Loucy (cell line): ENCODE measurements around the gene ZNF543.

Experiments used
- H2AFZ ChIP-seq: fragments of 200-600 bp; sonication (generic); 2 replicates; pipeline ENCODE4 v1.6.0; 2016; ENCODE audit warnings: antibody characterized with exemption, mild to moderate bottlenecking, low read length, moderate library complexity
- H3F3A ChIP-seq: fragments of 200-600 bp; 2 replicates; pipeline ENCODE4 v1.6.0; 2016; ENCODE audit warnings: antibody characterized with exemption, low read depth, mild to moderate bottlenecking
- H3K27me3 ChIP-seq: fragments of 200-600 bp; sonication (generic); 2 replicates; pipeline ENCODE4 v1.6.1; 2014; ENCODE audit warnings: low read length, mild to moderate bottlenecking; ENCODE audit not compliant: insufficient read depth, poor library complexity, severe bottlenecking
- H3K36me3 ChIP-seq: fragments of 200-600 bp; sonication (generic); 2 replicates; pipeline ENCODE4 v1.6.1; 2016; ENCODE audit warnings: low read length; ENCODE audit not compliant: insufficient read depth
- H3K4me1 ChIP-seq: fragments of 200-600 bp; sonication (generic); 2 replicates; pipeline ENCODE4 v1.5.1; 2014; ENCODE audit warnings: low read length, mild to moderate bottlenecking; ENCODE audit not compliant: insufficient read depth, poor library complexity, severe bottlenecking
- H3K4me2 ChIP-seq: fragments of 200-600 bp; sonication (generic); 2 replicates; pipeline ENCODE4 v1.6.0; 2014; ENCODE audit warnings: antibody characterized with exemption, low read length, low read depth, mild to moderate bottlenecking; ENCODE audit not compliant: poor library complexity, severe bottlenecking
- H3K4me3 ChIP-seq: fragments of 200-600 bp; sonication (generic); 2 replicates; pipeline ENCODE4 v1.5.1; 2014; ENCODE audit warnings: low read length, mild to moderate bottlenecking, mixed read lengths; ENCODE audit not compliant: poor library complexity, severe bottlenecking
- H3K79me2 ChIP-seq: fragments of 200-600 bp; sonication (generic); 2 replicates; pipeline ENCODE4 v1.6.1; 2014; ENCODE audit warnings: low read length; ENCODE audit not compliant: insufficient read depth
- H3K9ac ChIP-seq: fragments of 200-600 bp; sonication (generic); 2 replicates; pipeline ENCODE4 v1.6.0; 2014; ENCODE audit warnings: mild to moderate bottlenecking, low read depth, low read length, moderate library complexity; ENCODE audit not compliant: poor library complexity, severe bottlenecking
- H3K9me2 ChIP-seq: fragments of 200-600 bp; sonication (generic); replicated peaks from 2 replicates; pipeline ENCODE4 v1.6.1; 2016; ENCODE audit warnings: low read depth, low read length, mixed read lengths
- H3K9me3 ChIP-seq: fragments of 200-600 bp; sonication (generic); 2 replicates; pipeline ENCODE4 v1.6.1; 2014; ENCODE audit warnings: mild to moderate bottlenecking, antibody characterized with exemption, low read length, low read depth; ENCODE audit not compliant: insufficient read depth
- H4K20me1 ChIP-seq: fragments of 200-600 bp; sonication (generic); 2 replicates; pipeline ENCODE4 v1.6.0; 2014; ENCODE audit warnings: antibody characterized with exemption, low read length, mild to moderate bottlenecking; ENCODE audit not compliant: insufficient read depth, poor library complexity, severe bottlenecking
- CTCF ChIP-seq: fragments of 200-600 bp; sonication (generic); conservative IDR thresholded peaks from 2 replicates; pipeline ENCODE4 v1.5.1; 2014; ENCODE audit warnings: mild to moderate bottlenecking, antibody characterized with exemption, low read length
- EZH2phosphoT487 ChIP-seq: fragments of 200-600 bp; IDR thresholded peaks from 2 replicates; pipeline ENCODE4 v1.6.1; 2018; ENCODE audit warnings: antibody characterized with exemption, mild to moderate bottlenecking, moderate library complexity, borderline replicate concordance

ZNF543 gene

GRCh38 chr19:57334191-57334590 lies 13.9 kb downstream of the ZNF543 start:
- no peaks in the 10 kb centered on the region for H3K9me2 ChIP-seq
- no peak overlapping the region for H3K4me3 ChIP-seq
- H3K27me3 ChIP-seq, result no peaks in the 10 kb centered on the region
- H2AFZ ChIP-seq, result no peak overlapping the region
- H4K20me1 ChIP-seq, result peaks cover 5% of the 10 kb centered on the region
- TF ChIP-seq EZH2phosphoT487, result no peak
- TF ChIP-seq CTCF, result no peak
- H3K4me2 ChIP-seq, result no peak overlapping the region
- H3F3A ChIP-seq, result no peaks in the 10 kb centered on the region
- H3K9ac ChIP-seq, result no peak overlapping the region
- no peaks in the 10 kb centered on the region for H3K79me2 ChIP-seq
- H3K9me3 ChIP-seq, result no peaks in the 10 kb centered on the region
- H3K36me3 ChIP-seq, result peaks cover 8% of the 10 kb centered on the region; the same call in 1 of the 2 replicates
- H3K4me1 ChIP-seq, result no peaks in the 10 kb centered on the region

- no peaks in the 10 kb centered on the region for H3F3A ChIP-seq
- H3K4me1 ChIP-seq, result no peaks in the 10 kb centered on the region
- no peak overlapping the region for H3K4me3 ChIP-seq
- H2AFZ ChIP-seq, result no peak overlapping the region
- H3K9ac ChIP-seq, result no peak overlapping the region
- H3K9me3 ChIP-seq, result no peaks in the 10 kb centered on the region
- H3K4me2 ChIP-seq, result no peak overlapping the region
- no peaks in the 10 kb centered on the region for H3K79me2 ChIP-seq
- no peaks in the 10 kb centered on the region for H3K36me3 ChIP-seq
- no peak for TF ChIP-seq CTCF
- no peak for TF ChIP-seq EZH2phosphoT487
- no peaks in the 10 kb centered on the region for H3K9me2 ChIP-seq
- peaks cover 5% of the 10 kb centered on the region for H4K20me1 ChIP-seq
- no peaks in the 10 kb centered on the region for H3K27me3 ChIP-seq
Observed at GRCh38 chr19:57338877-57339276, 18.6 kb downstream of the ZNF543 start.

GRCh38 chr19:57342582-57342981 lies 22.3 kb downstream of the ZNF543 start:
- H3K4me3 ChIP-seq, result no peak overlapping the region
- H3K4me1 ChIP-seq, result no peaks in the 10 kb centered on the region
- H3K27me3 ChIP-seq, result no peaks in the 10 kb centered on the region
- H4K20me1 ChIP-seq, result no peaks in the 10 kb centered on the region
- no peak for TF ChIP-seq EZH2phosphoT487
- no peaks in the 10 kb centered on the region for H3F3A ChIP-seq
- H3K9ac ChIP-seq, result no peak overlapping the region
- H3K9me3 ChIP-seq, result no peaks in the 10 kb centered on the region
- no peaks in the 10 kb centered on the region for H3K36me3 ChIP-seq
- H2AFZ ChIP-seq, result no peak overlapping the region
- H3K4me2 ChIP-seq, result no peak overlapping the region
- no peaks in the 10 kb centered on the region for H3K79me2 ChIP-seq
- H3K9me2 ChIP-seq, result no peaks in the 10 kb centered on the region

- peaks cover 5% of the 10 kb centered on the region for H4K20me1 ChIP-seq
- H3K4me3 ChIP-seq, result no peak overlapping the region
- H3K9ac ChIP-seq, result no peak overlapping the region
- TF ChIP-seq EZH2phosphoT487 (no peak), CTCF (no peak)
- peaks cover 21% of the 10 kb centered on the region for H3K79me2 ChIP-seq
- no peak overlapping the region for H3K4me2 ChIP-seq
- no peaks in the 10 kb centered on the region for H3K27me3 ChIP-seq
- peaks cover 12% of the 10 kb centered on the region for H3K4me1 ChIP-seq
- no peaks in the 10 kb centered on the region; the same call in 1 of the 2 replicates for H3K9me2 ChIP-seq
- no peak overlapping the region for H2AFZ ChIP-seq
- H3F3A ChIP-seq, result no peaks in the 10 kb centered on the region
- no peaks in the 10 kb centered on the region for H3K9me3 ChIP-seq
- H3K36me3 ChIP-seq, result no peaks in the 10 kb centered on the region
Observed at GRCh38 chr19:57348136-57348535, 27.9 kb downstream of the ZNF543 start.
